GM18868 (cell line): Measurements from ENCODE around the gene WFDC8.
"Not testable (repeated sequence)": the region's sequence is repeated elsewhere in the genome, so short reads cannot be mapped to it uniquely, and the experiment has no call there.

Source experiments
- ATAC-seq: cut with Tn5 transposase; IDR thresholded peaks from one replicate; pipeline ENCODE4 v1.9.1; 2021; ENCODE audit warnings: mild to moderate bottlenecking, moderate library complexity; ENCODE audit not compliant: unreplicated experiment

The WFDC8 gene

DNA sequence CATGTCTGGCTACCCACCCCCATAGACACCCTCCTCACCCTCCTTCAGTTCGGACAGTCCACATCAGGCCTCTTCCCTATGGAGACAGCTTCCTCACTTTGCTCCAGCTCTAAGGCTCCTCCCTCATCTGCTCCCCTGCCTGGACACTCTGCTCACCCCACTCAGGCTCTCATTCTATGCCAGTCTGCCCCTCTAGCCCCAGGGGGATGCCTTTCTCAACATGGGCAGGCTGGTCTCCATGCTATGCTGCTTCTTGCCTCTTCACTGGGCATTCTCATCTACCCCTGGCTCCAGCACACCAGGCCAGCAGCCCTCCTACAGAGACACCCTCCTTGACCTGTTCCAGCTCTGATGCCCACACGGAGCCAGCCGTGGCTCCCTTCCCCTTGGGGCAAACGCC, at the start of gene WFDC8:
TSS of gene WFDC8 (minus strand) at position 101 of the 400 bp plus-strand sequence. CDS start at position 64, 37 bp downstream.
- ATAC-seq: no peak

DNA sequence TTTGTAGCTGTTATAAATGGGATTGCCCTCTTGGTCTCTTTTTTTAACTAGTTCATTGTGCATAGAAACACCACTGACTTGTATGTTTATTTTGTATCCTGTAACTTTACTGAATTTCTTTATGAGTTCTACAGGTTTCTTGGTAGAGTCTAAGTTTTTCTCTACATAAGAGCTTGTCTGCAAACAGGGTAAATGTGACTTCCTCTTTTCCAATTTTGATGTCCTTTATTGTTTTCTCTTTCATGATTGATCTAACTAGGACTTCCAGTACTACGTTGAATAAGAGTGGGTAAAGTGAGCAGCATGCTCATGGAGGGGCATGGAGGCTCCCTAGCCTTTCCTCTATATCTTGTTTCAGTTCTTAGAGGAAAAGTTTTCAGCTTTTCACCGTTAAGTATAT, 47.5 kb upstream of the WFDC8 start:
- no peak for ATAC-seq

DNA sequence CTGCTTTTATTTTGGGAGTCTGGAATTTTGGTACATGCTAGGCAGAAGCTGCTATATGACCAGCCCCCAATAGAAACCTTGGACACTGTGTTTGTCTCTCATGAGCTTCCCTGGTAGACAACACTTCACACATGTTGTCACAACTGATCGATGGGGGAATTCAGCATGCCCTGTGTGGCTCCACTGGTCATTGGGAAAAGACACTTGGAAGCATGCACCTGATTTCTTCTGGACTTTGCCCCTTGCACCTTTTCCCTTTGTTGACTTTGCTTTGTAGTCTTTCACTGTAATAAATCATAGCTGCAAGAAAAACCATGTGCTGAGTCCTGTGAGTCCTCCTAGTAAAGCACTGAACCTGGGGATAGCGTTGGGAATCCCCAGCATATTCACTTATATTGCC, 42.5 kb upstream of the WFDC8 start:
- no peak for ATAC-seq

DNA sequence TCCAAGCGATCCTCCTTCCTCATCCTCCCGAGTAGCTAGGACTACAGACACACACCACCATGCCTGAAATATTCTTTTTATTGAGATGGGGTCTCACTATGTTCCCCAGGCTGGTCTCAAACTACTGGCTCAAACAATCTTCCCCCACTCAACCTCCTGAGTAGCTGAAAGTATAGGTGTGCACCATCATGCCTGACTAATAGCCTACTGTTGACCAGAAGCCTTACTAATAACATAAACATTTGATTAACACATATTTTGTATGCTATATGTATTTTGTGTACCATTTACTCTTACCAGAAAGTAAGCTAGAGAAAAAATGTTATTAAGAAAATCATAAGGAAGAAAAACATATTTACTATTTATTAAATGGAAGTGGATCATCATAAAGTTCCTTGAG, 38.5 kb upstream of the WFDC8 start:
- ATAC-seq: no peak

DNA sequence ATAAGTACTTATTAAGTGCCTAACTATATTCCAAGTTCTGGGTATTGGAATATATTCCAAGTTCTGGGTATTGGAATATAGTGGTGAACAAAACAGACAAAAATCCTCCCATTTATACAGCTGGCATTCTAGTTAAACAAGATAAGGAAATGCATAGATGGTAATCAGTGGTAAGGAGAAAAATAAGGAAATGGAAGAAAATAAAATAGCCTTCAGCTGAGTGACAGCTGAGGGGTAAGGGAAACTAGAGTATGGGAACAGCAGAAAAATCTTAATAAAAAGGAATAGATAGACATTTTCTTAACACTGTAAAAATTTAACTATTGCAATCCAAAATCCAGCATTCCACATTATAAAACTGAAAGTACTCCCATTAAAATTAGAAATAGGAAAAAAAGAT, 33.2 kb upstream of the WFDC8 start:
- ATAC-seq: no peak

DNA sequence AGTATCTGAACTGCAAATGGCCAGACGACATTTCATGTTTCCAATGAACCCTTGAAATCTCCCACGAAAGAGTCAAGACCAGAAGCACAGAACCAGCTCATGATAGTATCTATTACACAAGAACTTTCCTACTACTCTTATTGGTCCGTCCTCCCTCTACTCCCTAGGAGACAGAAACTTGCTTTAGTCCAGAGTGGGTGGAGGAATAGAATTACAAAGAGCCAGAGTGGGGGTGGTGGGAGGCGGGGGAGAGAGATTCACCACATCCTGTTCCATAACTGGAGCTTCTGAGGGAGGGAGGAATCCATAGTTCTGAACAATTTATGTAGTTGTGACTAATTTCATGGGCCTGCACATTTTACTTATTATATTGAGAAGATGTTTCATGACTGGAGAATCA, 32.0 kb upstream of the WFDC8 start:
- ATAC-seq: no peak

DNA sequence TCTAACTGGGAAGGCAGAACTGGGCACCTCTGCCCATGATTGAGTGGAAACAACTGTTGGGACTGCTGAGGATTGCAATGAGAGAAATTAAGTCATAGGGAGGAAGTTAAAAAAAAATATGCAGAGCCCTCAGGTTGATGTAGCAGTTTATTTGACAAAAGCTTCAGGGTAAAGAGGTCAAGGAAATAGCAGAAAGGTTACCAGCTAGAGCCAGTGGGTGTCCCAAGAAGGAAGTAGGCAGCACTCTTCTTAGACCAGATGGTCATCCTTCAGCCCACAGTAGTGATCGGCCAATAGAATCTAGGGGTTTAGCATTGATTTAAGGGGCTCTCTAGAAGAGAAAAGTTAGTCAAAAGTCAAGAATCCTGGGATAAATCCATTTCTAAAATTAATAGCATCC, 28.7 kb upstream of the WFDC8 start:
- ATAC-seq: no peak

DNA sequence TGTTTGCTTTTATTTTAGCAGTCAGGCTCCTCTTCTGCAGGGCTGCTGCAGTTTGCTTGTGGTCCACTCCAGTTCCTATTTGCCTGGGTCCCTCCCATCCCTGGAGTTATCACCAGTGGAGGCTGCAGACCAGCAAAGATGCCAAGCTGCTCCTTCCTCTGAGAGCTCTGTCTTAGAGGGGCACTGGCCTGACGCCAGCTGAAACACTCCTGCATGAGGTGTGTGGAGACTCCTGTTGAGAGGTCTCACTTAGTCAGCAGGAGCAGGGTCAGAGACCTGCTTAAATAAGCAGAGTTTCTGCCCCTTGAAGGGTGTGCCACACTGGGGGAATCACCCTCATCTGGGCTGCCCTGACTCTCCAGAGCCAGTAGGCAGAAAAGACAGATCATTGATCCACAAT, 16.2 kb upstream of the WFDC8 start:
- no peak for ATAC-seq

DNA sequence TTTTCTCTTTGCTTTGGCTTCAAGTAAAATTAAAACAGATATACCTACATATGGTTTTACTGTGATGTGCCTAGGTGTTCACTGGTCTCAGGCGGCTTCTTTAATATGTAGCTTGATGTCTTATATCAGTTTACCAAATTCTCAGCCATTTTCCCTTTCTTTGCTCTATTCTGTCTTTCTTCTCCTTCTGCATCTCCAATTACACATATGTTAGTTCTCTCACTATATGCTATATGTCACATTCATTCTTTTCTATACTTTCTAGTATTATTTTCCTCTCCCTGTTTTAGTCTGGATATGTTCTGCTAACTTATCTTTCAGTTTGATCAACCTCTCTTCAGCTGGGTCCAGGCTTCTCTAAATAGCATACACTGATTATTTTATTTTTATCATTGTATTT, 14.4 kb upstream of the WFDC8 start:
- no peak for ATAC-seq

DNA sequence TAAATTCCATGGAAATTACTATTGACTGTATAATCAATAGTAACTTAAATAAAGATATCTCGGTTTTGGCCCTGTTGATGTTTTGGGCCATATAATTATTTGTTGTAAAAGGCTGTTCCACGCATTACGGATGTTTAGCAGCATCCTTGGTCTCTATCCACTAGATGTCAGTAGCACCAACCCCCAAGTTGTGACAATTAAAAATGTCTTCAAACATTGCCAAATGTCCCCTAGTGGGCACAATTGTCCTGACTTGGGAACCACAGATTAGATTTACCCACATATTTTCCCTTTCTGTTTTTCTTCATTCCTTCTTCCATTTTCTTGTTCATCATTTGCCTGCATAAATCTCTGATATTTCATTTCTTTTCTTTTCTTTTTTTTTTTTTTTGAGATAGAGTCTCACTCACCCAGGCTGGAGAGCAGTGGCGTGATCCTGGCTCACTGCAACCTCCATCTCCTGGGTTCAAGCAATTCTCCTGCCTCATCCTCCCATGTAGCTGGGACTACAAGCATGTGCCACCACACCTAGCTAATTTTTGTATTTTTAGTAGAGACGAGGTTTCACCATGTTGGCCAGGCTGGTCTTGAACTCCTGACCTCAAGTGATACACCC, 13.6 kb upstream of the WFDC8 start:
- no peak for ATAC-seq

DNA sequence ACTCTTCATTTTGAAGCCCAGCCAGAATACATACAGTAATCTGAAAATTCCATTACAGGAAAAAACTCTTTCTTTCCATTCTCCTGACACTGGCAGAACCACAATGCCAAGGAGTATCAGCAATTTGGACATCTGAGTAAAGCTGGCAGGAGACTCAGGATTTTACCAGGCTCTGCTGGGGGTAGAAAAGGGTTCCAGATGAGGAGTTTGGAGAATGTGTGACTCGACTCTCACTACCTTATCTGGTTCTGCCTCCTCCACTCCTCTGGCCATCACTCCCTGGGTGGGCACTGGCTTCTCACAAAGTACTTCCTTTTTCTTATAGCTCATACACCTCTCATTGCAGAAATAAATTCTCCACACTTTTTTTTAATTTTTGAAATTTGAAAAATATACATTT, 10.6 kb upstream of the WFDC8 start:
- no peak for ATAC-seq

DNA sequence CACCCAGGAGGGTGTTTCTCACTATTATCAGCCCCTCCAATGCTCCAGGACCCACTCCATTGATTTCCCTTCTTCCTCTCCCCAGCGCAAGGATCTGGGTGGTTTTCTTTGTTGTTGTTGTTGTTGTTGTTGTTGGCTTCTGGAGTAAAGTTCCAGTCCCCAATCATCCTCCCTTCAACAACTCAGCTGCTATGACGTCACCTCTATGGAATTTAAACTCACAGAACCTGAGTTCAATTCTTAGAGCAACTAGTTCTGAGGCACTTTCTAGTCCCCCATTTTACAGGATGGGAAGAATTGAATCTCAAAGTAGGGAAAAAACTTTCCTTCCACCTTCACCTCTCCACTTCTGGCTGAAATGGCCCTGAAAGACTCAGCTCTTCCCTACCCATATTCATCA, 9.7 kb upstream of the WFDC8 start:
- no peak for ATAC-seq

DNA sequence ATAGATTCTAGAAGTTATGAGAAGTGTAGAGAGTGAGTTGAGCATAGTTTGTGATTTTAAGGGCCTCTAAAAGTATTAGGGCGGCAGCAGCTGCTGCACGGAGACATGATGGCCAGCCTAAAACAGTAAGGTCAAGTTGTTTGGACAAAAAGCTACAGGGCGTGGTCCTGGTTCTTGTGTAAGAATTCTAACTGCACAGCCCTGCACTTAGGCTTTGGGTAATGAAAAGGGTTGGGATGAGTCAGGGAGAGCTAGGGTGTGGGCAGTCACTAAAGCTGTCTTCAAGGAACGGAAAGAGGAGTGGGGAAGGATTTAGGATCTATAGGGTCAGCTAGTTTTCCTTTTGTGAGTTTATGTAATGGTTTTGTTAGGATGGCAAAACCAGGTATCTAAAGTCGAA, 6.9 kb upstream of the WFDC8 start:
- not testable (repeated sequence) for ATAC-seq

DNA sequence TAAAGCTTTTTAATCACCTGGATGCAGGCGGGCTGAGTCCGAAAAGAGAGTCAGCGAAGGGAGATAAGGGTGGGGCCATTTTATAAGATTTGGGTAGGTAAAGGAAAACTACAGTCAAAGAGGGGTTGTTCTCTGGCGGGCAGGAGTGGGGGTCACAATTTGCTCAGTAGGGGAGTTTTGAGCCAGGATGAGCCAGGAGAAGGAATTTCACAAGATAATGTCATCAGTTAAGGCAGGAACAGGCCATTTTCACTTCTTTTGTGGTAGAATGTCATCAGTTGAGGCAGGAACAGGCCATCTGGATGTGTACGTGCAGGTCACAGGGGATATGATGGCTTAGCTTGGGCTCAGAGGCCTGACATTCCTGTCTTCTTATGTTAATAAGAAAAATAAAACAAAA, 5.2 kb upstream of the WFDC8 start:
- ATAC-seq: not testable (repeated sequence)

DNA sequence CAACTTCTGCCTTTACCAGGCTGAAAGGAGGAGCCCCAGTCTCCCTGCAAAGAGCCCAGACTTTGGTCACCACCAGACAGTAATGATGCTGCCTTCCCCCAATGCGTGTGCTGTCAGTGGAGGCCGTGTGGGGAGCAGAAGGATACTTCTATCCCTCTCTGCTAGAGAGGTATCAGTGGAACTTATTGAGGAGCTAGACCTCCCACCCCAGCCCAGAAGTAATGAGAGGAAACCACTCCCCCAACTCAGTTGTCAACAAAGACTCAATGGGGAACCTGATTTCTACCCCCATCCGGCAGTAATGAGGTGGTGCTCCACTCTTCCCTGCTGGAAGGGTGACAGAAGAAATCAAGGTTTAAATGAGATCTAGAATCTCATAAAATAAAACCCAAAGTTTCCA, 4.4 kb upstream of the WFDC8 start:
- ATAC-seq: no peak

DNA sequence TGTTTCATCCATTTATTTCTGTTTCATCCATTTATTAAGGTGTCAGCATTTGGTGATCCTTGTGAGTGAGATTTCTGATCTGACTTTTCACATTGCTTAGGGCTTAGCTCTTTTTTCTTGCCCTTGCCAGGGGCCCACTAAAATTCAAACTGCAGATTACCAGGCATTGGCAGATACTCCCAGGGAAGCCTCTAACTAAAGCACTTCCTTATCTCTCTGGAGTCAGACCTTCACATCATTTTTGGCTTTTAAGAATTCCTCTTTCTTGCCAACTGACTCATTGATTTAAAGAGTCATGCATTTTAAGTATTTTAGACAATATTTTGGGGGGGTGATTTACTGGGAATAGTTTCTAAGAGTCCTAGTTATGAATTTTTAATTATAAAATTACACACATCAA, 2.6 kb upstream of the WFDC8 start:
- ATAC-seq: no peak

DNA sequence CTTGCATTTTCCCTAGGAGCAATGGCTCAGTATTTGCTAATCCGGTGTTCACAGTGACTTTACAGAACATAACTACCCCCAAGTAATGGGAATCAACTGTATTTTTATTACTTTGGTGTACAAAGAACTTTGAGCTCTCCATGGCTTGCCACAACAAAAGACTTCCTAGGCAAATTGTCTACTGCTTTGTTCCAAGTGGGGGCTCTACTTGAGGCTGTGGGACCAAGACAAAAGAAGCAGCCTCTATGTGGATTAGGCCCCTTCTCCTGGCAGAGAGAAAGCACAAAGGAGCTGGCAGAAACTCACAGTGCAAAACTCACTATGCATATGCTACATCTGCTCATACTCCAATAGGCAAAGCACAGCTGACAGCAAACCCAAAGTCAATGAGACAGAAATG, 853 bp downstream of the WFDC8 start:
- ATAC-seq: no peak

DNA sequence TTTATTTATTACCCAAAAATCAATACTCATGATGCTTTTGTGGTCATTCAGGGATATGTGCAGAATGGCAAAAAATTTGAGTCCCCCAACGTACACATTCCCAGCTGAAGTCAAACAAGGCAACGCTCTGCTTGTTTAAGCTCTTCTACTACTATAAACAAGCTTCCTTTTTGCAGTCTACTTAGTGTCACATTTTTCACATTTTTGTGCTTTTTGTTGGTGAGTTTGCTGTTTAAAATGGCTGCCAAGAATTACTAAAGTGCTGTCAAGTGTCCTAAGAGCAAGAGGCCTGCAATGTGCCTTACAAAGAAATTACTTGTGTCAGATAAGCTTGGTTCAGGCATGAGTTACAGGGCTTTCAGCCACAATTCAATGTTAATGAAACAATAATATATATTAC, 2.1 kb downstream of the WFDC8 start:
- ATAC-seq: no peak

DNA sequence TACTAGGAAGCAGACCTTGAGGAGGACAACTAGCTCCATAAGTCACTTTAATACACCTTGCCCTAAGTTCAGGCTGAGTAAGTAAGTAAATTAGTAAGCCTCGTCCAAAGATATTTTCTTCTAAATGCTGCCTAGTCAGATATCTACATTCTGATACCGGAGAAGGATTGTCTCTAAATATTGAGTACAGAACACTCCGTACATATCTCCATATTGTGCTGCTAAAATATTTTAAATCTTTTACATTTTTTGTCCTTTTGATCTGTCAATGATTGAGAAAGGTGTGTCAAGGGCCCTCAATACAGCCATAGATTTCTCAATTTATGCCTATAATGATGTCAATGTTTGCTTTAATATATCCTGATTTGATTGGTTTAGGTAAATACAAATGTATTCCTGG, 3.2 kb downstream of the WFDC8 start:
- ATAC-seq: no peak

DNA sequence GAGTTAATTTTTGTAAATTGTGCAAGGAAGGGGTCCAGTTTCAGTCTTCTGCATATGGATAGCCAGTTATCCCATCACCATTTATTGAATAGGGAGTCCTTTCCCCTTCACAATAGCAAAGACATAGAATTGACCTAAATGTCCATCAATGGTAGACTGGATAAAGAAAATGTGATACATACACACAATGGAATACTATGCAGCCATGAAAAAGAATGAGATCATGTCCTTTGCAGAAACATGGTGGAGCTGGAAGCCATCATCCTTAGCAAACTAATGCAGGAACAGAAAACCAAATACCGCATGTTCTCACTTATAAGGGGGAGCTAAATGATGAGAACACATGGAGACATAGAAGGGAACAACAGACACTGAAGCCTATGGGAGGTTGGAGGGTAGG, 9.4 kb downstream of the WFDC8 start:
- ATAC-seq: not testable (repeated sequence)

DNA sequence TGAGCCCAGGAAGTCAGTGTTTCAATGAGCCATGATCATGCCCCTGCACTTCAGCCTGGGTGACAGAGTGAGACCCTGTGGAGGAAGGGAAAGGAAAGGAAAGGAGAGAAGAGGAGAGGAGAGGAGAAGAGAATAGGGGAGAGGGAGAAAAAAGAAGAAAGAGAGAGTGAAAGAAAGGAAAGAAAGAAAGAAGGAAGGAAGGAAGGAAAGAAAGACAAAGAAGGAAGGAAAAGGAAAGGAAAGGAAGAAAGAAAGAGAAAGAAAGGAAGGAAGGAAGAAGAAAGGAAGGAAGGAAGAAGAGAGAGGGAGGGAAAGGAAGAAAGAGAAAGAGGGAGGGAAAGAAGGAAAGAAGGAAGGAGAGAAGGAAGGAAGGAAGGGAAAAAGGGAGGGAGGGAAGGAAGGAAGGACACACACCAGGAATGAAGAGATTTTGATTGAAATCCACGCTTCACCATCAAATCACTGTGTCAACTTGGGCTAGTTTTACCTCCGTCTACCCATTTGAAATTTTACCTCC, 14.3 kb downstream of the WFDC8 start:
- ATAC-seq: no peak

DNA sequence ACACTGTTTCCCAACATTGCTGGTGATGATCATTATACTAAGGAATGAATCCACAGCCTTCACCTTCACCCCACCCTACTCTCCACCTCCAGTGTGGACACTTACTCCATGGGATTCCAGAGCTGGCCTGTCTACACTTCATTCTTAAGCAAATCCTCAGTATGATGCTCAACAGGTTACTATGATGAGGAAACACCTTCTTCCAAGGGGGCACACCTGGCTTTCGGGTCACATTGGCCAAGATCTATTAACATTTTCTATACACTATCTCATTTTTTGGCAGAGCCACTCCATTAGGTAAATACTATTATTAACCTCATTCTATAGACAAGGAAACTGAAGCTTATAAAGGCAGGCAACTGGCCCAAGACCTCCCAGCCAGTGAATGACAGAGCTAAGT, 23.9 kb downstream of the WFDC8 start:
- no peak for ATAC-seq

DNA sequence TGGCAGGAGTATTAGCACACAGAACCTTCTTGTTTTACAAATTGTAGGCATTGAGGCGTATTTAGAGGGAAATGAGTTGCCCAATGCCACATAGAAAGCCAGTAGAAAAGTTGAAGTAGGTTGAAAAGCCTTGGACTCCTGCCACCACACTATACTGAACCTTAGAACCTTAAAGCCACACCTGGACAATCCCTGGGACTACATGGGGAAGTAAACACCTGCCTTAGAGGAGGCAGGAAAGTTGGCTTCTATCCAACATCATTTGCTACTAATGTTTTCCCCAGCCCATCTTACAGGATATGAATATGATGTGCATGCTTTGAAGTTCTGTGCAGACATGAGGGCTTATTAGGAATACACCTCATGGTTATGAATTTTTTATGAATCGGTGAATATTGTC, 26.6 kb downstream of the WFDC8 start:
- no peak for ATAC-seq
